Measurements from ENCODE around the gene KRT33B.

DNA sequence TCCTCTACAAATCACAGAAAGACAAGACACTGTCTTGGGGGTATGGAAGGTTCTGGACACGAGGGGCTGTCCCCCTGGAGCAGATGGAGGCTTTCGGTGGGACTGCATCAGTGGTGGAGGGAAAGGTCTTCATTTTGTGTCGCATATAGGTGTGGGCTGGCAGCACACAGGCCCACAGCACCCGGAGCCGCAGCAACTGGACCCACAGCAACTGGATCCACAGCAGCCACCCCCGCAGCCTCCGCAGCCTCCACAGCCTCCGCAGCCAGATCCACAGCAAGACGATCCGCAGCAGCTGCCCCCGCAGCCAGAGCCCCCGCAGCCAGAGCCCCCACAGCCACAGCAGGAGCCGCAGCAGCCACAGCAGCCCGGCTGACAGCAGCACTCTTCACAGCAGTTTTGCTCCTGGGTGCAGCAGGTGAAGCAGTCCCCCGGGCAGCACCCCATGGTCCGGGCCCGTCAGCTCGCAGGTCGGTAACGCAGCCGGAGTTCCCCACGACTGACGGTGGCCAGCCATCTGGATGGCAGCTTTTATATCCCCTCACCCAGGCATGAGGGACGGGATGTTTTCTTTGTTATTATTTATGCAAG is 54.3 kb downstream of the KRT33B start, which contains the start of gene KRTAP17-1:
- TF ChIP-seq EZH2 (IDR thresholded peaks at IDR 0.05; ENCODE audit: borderline replicate concordance, low read depth, low read length, severe bottlenecking), result no peak
- TF ChIP-seq, protein P1, sequence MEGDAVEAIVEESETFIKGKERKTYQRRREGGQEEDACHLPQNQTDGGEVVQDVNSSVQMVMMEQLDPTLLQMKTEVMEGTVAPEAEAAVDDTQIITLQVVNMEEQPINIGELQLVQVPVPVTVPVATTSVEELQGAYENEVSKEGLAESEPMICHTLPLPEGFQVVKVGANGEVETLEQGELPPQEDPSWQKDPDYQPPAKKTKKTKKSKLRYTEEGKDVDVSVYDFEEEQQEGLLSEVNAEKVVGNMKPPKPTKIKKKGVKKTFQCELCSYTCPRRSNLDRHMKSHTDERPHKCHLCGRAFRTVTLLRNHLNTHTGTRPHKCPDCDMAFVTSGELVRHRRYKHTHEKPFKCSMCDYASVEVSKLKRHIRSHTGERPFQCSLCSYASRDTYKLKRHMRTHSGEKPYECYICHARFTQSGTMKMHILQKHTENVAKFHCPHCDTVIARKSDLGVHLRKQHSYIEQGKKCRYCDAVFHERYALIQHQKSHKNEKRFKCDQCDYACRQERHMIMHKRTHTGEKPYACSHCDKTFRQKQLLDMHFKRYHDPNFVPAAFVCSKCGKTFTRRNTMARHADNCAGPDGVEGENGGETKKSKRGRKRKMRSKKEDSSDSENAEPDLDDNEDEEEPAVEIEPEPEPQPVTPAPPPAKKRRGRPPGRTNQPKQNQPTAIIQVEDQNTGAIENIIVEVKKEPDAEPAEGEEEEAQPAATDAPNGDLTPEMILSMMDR (IDR thresholded peaks at IDR 0.05; ENCODE audit: borderline replicate concordance, extremely low read depth, low read length, poor library complexity, severe bottlenecking), result no peak
